ENCODE measurements around the gene HVCN1. TPM values are rescaled to one million over a fixed set of nuclear protein-coding genes. Genes with fewer than 3 reads are reported as not detected.

Gene HVCN1
- total RNA-seq, 2 donors from 2014 or later, result 1.5 to 2.1 TPM

- H3K4me1 ChIP-seq, result no peaks in the 10 kb centered on the region
- H3K9me3 ChIP-seq, result no peaks in the 10 kb centered on the region
- TF ChIP-seq, protein P1, sequence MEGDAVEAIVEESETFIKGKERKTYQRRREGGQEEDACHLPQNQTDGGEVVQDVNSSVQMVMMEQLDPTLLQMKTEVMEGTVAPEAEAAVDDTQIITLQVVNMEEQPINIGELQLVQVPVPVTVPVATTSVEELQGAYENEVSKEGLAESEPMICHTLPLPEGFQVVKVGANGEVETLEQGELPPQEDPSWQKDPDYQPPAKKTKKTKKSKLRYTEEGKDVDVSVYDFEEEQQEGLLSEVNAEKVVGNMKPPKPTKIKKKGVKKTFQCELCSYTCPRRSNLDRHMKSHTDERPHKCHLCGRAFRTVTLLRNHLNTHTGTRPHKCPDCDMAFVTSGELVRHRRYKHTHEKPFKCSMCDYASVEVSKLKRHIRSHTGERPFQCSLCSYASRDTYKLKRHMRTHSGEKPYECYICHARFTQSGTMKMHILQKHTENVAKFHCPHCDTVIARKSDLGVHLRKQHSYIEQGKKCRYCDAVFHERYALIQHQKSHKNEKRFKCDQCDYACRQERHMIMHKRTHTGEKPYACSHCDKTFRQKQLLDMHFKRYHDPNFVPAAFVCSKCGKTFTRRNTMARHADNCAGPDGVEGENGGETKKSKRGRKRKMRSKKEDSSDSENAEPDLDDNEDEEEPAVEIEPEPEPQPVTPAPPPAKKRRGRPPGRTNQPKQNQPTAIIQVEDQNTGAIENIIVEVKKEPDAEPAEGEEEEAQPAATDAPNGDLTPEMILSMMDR (IDR thresholded peaks at IDR 0.05), result no peak
- H3K27me3 ChIP-seq, result no peaks in the 10 kb centered on the region
- intact Hi-C loops (cut with DNase I), result loop anchor here (10.0 kb wide), 2 partner anchors 69 to 179 kb away; no protein-coding TSS in a partner anchor
- H3K4me3 ChIP-seq, result no peak overlapping the region
- H3K36me3 ChIP-seq, result no peaks in the 10 kb centered on the region
- DNase-seq, result no peak
- no peak overlapping the region for H3K27ac ChIP-seq
- no peak overlapping the region for H3K9ac ChIP-seq (ENCODE audit: low read depth in 2 of 2, low read length in 2 of 2)
Observed at GRCh38 chr12:110693731-110694130, 4.8 kb upstream of the HVCN1 start.

DNA sequence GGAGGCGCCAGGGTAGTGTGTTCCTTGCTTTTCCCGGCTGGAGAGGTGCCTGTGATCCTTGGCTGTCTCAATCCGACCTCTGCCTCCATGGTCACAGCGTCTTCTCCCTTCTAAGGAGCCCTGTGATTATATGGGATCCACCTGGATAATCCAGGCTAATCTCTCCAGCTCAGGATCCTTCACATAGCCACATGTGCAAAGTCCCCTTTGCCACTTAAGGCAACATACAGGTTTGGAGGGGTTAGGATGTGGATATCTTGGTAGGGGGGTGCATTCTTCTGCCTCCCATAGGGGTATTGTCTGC is 1.2 kb upstream of the HVCN1 start:
- intact Hi-C loops (cut with DNase I), result loop anchor here (10.0 kb wide), 2 partner anchors 65 to 175 kb away; no protein-coding TSS in a partner anchor
- Histone ChIP-seq H3K9me3 (no peaks in the 10 kb centered on the region), H3K4me1 (peaks cover 4% of the 10 kb centered on the region), H3K36me3 (no peaks in the 10 kb centered on the region), H3K27me3 (no peaks in the 10 kb centered on the region), H3K27ac (no peak overlapping the region), H3K9ac (ENCODE audit: low read depth in 2 of 2, low read length in 2 of 2) (peak overlapping the region in 1 of 2 donors; percentile 68), H3K4me3 (no peak overlapping the region)
- TF ChIP-seq, protein P1 (IDR thresholded peaks at IDR 0.05), result no peak
- DNase-seq, result no peak

GRCh38 chr12:110689281-110690126 is 589 bp upstream of the HVCN1 start:
- no peaks in the 10 kb centered on the region for H3K27me3 ChIP-seq
- TF ChIP-seq, protein P1 (IDR thresholded peaks at IDR 0.05), result no peak
- H3K27ac ChIP-seq, result peak overlapping the region; percentile 67
- DNase-seq, result peak; percentile 61
- H3K9ac ChIP-seq (ENCODE audit: low read depth in 2 of 2, low read length in 2 of 2), result peak overlapping the region; percentile 53 to 68
- H3K36me3 ChIP-seq, result no peaks in the 10 kb centered on the region
- H3K4me1 ChIP-seq, result peaks cover 4% of the 10 kb centered on the region
- H3K9me3 ChIP-seq, result no peaks in the 10 kb centered on the region
- H3K4me3 ChIP-seq, result peak overlapping the region; percentile 60
- intact Hi-C loops (cut with DNase I), result loop anchor here (10.0 kb wide), 2 partner anchors 65 to 175 kb away; no protein-coding TSS in a partner anchor

DNA sequence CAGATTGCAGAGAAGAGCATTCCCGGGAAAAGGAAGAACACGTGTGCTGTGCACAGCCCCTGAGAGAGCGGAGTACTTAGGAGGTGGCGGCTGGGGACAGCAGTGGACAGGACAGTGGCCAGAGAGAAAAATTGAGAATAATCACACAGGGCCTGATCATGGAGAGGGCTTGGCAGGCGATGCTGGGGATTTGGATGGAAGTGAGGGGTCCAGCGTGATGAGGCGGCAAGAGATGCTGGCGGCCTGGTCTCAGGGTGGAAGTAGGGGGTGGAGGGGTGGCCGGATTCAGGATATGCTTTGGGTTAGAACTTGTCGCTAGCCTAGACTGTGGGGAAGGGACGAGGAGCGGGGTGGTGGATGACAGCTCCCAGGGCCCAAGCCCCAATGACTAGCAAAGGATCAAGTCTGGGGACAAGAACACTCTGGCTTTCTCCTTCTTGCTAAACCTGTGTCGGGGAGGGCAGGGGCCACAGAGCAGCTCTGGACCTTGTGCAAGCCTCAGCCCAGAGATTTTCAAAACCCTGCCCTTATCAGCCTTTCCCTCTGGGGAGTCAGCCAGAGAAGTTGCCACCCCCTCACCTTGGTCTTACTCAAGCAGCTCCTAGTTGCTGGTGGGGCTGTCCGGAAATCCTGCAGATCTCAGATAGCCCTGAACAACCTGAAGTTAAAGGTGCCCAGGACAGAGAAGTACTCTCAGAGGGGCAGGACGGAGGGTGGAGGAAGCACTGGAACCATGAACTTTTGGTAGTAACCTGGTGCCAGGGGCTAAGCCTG is 1.3 kb downstream of the HVCN1 start:
- no peak for DNase-seq
- H3K4me3 ChIP-seq, result peak overlapping the region; percentile 60
- TF ChIP-seq, protein P1 (IDR thresholded peaks at IDR 0.05), result no peak

DNA sequence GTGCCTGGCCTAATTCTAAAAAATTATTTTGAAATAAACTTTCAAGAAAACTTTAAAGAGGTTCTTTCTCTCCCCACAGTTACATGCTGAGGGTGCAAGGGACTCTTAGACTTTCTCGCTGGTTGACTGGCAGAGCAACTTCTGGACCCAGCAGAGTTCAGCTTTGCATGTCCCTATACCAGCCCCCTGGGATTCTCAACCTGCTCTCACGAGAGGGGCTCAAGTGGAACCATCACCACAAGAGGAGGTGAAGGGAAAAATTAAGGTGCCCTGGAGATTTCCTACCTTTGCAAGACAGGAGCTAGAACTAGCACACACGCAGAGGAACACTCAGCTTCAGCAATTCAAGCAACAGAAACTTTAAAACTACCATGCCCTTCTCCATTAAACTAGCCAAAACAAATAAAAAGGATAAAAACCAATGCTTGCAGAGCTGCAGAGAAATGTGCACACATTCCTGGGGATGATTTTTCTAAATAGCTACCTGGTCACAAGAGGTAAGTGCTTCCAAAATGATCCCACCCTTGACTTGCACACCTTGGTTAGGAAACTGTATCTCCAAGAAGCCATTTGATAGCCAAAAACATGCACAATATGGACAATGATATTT is 2.5 kb downstream of the HVCN1 start:
- peaks cover 4% of the 10 kb centered on the region for H3K4me1 ChIP-seq
- H3K27ac ChIP-seq, result no peak overlapping the region
- TF ChIP-seq, protein P1 (IDR thresholded peaks at IDR 0.05), result no peak
- no peak overlapping the region for H3K9ac ChIP-seq (ENCODE audit: low read depth in 2 of 2, low read length in 2 of 2)
- no peaks in the 10 kb centered on the region for H3K27me3 ChIP-seq
- no peaks in the 10 kb centered on the region for H3K9me3 ChIP-seq
- no peak overlapping the region for H3K4me3 ChIP-seq
- no peak for DNase-seq
- intact Hi-C loops (cut with DNase I), result no loop called here
- no peaks in the 10 kb centered on the region for H3K36me3 ChIP-seq

More for the DNA sequence above, 1.3 kb downstream of the HVCN1 start:
- Histone ChIP-seq H3K9ac (ENCODE audit: low read depth in 2 of 2, low read length in 2 of 2) (peak overlapping the region; percentile 67 to 79), H3K4me1 (peaks cover 4% of the 10 kb centered on the region), H3K36me3 (no peaks in the 10 kb centered on the region), H3K27me3 (no peaks in the 10 kb centered on the region), H3K9me3 (no peaks in the 10 kb centered on the region), H3K27ac (no peak overlapping the region)
- intact Hi-C loops (cut with DNase I), result no loop called here

All from colonic mucosa (tissue), 4 donors.